Measurements from ENCODE around the gene DMD.

GRCh38 chrX:32847921-32848320 is 363.4 kb downstream of the DMD start:
- TF ChIP-seq POLR2A (IDR thresholded peaks at IDR 0.05; ENCODE audit: low read depth, low read length), result no peak
- no peak for TF ChIP-seq POLR2AphosphoS5 (IDR thresholded peaks at IDR 0.05; ENCODE audit: low read depth, low read length)
